GM18507 (cell line): ENCODE results near the gene SLC24A3.
"Not testable (repeated sequence)": the region's sequence is repeated elsewhere in the genome, so short reads cannot be mapped to it uniquely, and the experiment has no call there.

ENCODE experiments used
- DNase-seq: peaks from one replicate; pipeline ENCODE4 v3.0.0; 2011; ENCODE audit warnings: low read depth; ENCODE audit not compliant: insufficient read length; ENCODE audit errors: extremely low spot score
- FAIRE-seq: peaks from 2 replicates; lab custom pipeline; 2011; peaks lifted over from hg19 to GRCh38; lab: Jason Lieb, UNC

SLC24A3 gene

GRCh38 chr20:19729672-19730071 is 517.2 kb downstream of the SLC24A3 start:
- DNase-seq (no peak), FAIRE-seq (no peak)

GRCh38 chr20:19730706-19731105 is 518.3 kb downstream of the SLC24A3 start:
- FAIRE-seq = no peak
- no peak for DNase-seq

GRCh38 chr20:19734811-19735210 is 522.4 kb downstream of the SLC24A3 start:
- FAIRE-seq (no peak), DNase-seq (no peak)

DNA sequence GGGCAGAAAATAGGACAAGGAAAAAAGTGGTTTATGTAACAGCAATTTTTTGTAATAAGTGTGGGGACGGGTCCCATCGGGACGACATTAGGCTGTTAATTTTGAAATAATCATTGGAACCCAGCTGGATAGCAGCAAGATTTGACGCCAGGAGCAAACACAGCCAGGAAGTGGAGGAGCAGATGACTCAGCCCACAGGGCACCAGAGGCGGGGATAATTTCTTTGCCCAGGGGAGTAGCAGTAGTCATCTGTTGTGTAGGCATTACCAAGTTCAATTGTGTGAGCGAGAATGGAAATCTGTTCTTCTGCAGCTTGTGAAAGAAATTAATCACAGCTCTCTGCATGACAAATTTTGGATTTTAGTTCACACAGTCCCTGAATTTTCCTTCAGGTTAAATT is 523.0 kb downstream of the SLC24A3 start:
- FAIRE-seq (no peak), DNase-seq (no peak)

GRCh38 chr20:19737025-19737424 is 524.6 kb downstream of the SLC24A3 start:
- DNase-seq = no peak
- no peak for FAIRE-seq

GRCh38 chr20:19738951-19739350 is 526.5 kb downstream of the SLC24A3 start:
- FAIRE-seq (no peak), DNase-seq (no peak)

GRCh38 chr20:19739351-19739750 is 526.9 kb downstream of the SLC24A3 start:
- DNase-seq (no peak), FAIRE-seq (no peak)

DNA sequence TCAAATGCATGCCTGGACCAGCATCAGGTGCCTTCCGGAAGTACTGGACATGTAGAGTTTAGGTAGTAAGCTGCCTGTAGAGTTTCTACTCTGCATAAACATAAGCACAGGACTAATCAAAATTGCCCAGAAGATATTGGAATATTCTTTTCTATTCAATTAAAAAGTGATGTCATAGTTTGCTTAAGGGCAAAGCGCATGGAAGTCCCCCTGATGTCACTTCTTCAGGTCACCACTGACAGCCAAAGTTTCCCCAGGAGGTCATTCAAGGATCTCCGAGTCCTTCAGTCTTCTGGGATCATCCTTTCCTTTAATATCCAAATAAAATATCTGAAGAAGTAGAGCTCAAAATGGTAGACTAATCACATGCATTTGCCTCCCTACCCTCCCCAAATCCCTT is 528.1 kb downstream of the SLC24A3 start:
- no peak for DNase-seq
- no peak for FAIRE-seq

GRCh38 chr20:19741924-19742323 is 529.5 kb downstream of the SLC24A3 start:
- no peak for DNase-seq
- FAIRE-seq = no peak

GRCh38 chr20:19742974-19743639 is 530.7 kb downstream of the SLC24A3 start:
- no peak for FAIRE-seq
- DNase-seq = no peak

DNA sequence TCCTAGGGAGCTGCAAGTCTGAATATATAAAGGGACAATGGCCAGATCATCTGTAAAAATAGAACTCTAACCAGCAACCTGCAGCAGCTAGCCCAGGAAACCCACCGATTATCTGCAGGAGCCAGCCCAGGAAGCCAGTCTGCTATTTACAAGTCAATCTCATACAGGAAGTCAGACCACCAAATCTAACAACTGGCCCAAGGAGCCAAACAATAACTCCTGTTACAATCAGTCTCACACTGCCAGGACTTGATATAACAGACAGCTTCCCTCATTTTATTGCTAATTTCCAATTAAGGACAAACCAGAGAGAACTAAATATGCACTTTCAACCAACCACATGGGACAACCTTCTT is 531.2 kb downstream of the SLC24A3 start:
- FAIRE-seq = no peak

GRCh38 chr20:19745106-19745505 is 532.7 kb downstream of the SLC24A3 start:
- DNase-seq (no peak), FAIRE-seq (no peak)

More for the DNA sequence above, 531.2 kb downstream of the SLC24A3 start:
- no peak for DNase-seq

- DNase-seq (no peak), FAIRE-seq (no peak)
Observed at GRCh38 chr20:19745584-19745983, 533.1 kb downstream of the SLC24A3 start.

GRCh38 chr20:19746396-19746795 is 534.0 kb downstream of the SLC24A3 start:
- FAIRE-seq = no peak
- DNase-seq = no peak

DNA sequence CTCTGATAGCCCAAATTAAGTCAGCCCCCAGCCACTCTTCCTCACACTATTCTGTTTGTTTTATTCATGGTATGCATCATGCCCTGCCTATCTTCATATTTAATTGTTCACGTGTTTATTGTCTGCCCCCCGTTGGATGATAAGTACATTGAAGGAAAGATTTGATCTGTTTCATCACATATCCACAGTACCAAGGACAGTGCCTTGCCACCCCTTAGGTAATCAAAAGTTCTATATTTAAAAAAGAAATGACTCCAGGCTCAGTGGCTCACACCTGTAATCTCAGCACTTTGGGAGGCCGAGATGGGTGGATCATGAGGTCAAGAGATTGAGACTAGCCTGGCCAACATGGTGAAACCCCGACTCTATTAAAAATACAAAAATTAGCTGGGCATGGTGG is 535.5 kb downstream of the SLC24A3 start:
- FAIRE-seq (no peak), DNase-seq (no peak)

DNA sequence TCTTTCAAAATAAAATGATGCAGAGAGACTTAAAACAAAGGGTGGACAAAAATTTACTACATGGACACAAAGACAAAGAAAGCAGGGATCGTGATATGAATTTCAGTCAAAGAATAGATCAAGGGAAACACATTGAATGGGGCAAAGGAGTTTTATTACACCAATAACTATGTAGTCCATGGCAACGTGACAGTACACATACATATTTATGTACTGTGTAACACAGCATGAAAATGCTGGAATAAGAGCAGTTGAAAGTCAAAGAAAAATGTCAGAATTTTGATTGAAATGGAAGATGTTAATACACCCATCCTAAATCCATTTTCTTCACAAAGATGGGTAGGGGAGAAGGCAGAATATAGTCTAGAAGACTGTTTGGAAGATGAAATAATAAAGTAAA is 536.2 kb downstream of the SLC24A3 start:
- DNase-seq (no peak), FAIRE-seq (no peak)

DNA sequence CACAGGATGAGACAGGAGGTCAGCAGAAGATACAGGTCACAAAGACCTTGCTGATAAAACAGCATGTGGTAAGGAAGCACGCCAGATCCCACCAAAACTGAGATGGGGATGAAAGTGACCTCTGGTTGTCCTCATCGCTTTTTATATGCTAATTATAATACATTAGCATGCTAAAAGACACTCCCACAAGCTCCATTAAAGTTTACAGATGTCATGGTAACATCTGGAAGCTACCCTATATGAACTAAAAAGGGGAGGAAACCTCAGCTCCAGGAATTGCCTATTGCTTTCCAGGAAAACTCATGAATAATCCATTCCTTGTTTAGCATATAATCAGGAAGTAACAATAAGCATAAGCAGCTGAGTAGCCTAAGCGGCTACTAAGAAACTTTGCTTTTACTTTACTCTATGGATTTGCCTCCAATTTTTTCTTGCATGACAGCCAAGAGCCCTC is 537.2 kb downstream of the SLC24A3 start:
- no peak for FAIRE-seq
- DNase-seq = no peak

DNA sequence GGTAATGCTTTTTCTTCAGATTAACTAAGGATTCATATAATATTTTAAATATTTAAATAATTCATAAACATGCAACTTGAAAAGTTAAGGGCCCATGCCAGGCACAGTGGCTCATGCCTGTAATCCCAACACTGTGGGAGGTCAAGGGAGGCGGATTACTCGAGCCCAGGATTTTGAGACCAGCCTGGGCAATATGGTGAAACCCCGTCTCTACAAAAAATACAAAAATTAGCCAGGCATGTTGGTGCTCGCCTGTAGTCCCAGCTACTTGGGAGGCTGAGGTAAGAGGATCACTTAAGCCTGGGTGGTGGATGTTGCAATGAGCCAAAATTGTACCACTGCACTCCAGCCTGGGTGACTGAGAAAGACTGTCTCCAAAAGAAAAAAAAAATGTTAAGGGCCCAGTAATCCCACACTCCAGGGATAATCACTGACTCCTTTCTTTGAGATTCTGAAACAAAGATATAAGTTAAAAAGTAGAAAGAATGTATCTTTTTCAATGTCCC is 537.7 kb downstream of the SLC24A3 start:
- DNase-seq (no peak), FAIRE-seq (no peak)

- FAIRE-seq (no peak), DNase-seq (no peak)
Observed at GRCh38 chr20:19750907-19751636, 538.6 kb downstream of the SLC24A3 start.

GRCh38 chr20:19754201-19754600 is 541.8 kb downstream of the SLC24A3 start:
- not testable (repeated sequence) for FAIRE-seq, DNase-seq
